Activated T-cell treated with anti-CD3 and anti-CD28 coated beads, Interleukin-2, amount 50 U/mL, for 24 hours (primary cell): ENCODE measurements around the gene UFC1.
"Not testable (repeated sequence)": the region's sequence is repeated elsewhere in the genome, so short reads cannot be mapped to it uniquely, and the experiment has no call there.

Experiments used
- DNase-seq: peaks from one replicate; pipeline ENCODE4 v3.0.0-alpha.2; 2020
- H3K27ac Mint-ChIP-seq: 2 replicates; pipeline ENCODE4 v1.8.0; 2020; ENCODE audit warnings: mild to moderate bottlenecking, mixed read lengths
- H3K27me3 Mint-ChIP-seq: 2 replicates; pipeline ENCODE4 v1.8.0; 2020; ENCODE audit warnings: mixed read lengths
- H3K36me3 Mint-ChIP-seq: 2 replicates; pipeline ENCODE4 v1.8.0; 2020; ENCODE audit warnings: low read depth, mixed read lengths
- H3K4me1 Mint-ChIP-seq: 2 replicates; pipeline ENCODE4 v1.8.0; 2020; ENCODE audit warnings: low read depth, mixed read lengths
- H3K4me3 Mint-ChIP-seq: 2 replicates; pipeline ENCODE4 v1.8.0; 2020; ENCODE audit warnings: mild to moderate bottlenecking, moderate library complexity, mixed read lengths
- H3K9me3 Mint-ChIP-seq: 2 replicates; pipeline ENCODE4 v1.8.0; 2020; ENCODE audit warnings: mixed read lengths

The UFC1 gene

DNA sequence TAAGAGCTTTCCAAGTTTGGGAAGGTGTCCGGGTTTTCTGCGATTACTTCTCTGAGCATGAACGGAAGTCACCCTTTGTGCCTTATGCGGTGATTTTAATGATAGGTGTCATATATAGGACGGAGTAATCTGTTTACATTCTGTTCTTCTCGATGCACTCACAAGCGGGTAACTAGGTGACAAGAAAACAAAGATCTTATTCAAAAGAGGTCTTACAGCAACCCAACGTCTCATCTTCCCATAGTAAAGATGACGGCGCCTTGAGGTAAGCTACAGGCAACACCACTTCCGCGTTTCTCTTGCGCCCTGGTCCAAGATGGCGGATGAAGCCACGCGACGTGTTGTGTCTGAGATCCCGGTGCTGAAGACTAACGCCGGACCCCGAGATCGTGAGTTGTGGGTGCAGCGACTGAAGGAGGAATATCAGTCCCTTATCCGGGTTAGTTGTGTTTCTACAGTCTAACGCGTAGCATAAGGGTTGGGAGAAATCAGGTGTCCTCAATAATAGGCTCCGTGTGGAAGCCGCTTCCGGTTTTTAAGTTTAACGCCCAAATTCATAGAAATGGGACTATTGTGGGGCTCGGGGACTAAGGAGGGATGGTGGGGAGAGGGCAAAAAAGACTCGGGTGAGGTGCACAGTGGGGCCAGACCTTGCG lies at the start of gene UFC1:
UFC1 (plus strand) TSS at position 297 of the 656 bp plus-strand sequence; CDS start at position 317, 20 bp downstream.
- Mint-ChIP-seq H3K4me3 (peak within 1 kb of the TSS; percentile 94), H3K4me1 (peaks cover 27% of the 10 kb centered on the region), H3K27ac (peak within 1 kb of the TSS; percentile 100), H3K9me3 (no peaks in the 10 kb centered on the region), H3K27me3 (no peaks in the 10 kb centered on the region), H3K36me3 (peaks cover 41% of the 10 kb centered on the region)
- DNase-seq, result peak; percentile 86

DNA sequence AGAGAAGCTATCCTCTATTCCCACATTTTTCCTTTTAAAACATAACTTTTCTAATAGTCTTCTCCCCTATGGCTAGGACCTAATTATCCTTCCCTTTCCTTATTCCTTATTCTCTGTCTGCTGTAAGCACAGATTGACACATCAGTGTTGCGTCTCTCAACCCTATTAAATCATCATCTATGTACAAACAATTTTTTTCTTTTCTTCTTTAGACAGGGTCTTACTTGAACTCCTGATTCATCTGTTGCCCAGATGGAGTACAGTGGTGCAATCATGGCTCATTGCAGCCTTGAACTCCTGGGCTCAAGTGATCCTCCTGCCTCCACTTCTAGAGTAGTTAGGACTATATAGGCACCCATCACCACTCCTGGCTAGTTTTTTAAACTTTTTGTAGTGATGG lies 47.3 kb upstream of the UFC1 start:
- no peaks in the 10 kb centered on the region for H3K27me3 Mint-ChIP-seq
- H3K4me3 Mint-ChIP-seq, result no peak overlapping the region
- H3K4me1 Mint-ChIP-seq, result peaks cover 29% of the 10 kb centered on the region

DNA sequence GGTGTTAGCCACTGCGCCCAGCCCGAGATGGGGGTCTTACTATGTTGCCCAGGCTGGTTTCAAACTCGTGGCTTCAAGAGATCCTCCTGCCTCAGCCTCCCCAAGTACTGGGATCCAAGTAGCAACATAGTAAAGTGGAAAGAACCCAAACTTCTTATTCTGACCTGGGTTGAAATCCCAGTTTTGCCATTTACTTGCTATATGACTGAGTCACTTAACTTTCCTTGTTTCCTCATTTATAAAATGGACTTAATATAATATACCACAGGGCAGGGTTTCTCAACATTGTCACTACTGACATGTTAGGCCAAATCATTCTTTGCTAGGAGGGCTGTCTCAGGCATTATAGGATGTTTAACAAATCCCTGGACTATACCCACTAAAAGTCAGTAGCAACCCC lies 42.7 kb upstream of the UFC1 start:
- Mint-ChIP-seq H3K4me3 (no peak overlapping the region), H3K36me3 (peaks cover 83% of the 10 kb centered on the region), H3K27me3 (no peaks in the 10 kb centered on the region), H3K4me1 (peaks cover 56% of the 10 kb centered on the region), H3K27ac (peak overlapping the region; percentile 75), H3K9me3 (no peaks in the 10 kb centered on the region)
- no peak for DNase-seq

More for the DNA sequence above, 47.3 kb upstream of the UFC1 start:
- H3K9me3 Mint-ChIP-seq, result no peaks in the 10 kb centered on the region
- no peak overlapping the region for H3K27ac Mint-ChIP-seq
- peaks cover 80% of the 10 kb centered on the region for H3K36me3 Mint-ChIP-seq
- DNase-seq, result no peak

DNA sequence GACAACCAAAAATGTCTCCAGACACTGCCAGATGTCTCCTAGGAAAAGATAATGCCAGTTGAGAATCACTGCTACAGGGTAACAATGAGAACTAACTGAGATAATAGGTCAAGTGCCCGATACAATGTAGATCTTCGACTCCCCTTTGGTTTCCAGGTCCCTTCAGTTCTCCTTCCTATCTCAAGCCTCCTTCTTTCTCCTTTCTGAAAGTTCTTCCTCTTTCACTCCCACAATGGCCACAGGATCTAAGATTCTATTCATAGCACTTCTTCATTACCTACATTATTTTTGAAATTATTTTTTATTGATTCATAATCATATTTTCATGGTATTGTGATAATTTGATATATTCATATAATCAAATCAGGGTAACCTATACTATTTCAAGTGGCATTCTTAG lies 42.3 kb upstream of the UFC1 start:
- Mint-ChIP-seq H3K4me1 (peaks cover 57% of the 10 kb centered on the region), H3K27ac (peak overlapping the region; percentile 75), H3K4me3 (peak overlapping the region; percentile 1), H3K36me3 (peaks cover 83% of the 10 kb centered on the region), H3K9me3 (no peaks in the 10 kb centered on the region), H3K27me3 (no peaks in the 10 kb centered on the region)
- no peak for DNase-seq

DNA sequence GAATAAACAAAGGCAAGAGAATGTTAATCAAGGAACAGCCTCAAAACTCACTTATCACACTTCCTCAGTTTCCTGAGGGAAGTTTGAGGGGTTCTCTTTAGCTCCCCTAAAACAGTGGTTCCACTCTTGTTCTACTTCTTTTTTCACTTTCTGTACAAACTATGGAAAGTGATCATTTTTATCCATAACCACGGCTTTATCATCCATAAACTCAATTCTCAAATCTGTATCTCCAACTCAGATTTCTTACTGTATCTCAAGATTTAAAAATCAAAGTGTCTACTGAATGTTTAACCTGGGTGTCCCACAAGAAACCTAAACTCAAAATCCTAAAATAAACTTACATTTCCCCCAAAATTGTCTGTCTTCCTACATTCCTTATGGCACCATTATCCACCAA lies 39.9 kb upstream of the UFC1 start:
- Mint-ChIP-seq H3K9me3 (no peaks in the 10 kb centered on the region), H3K27me3 (no peaks in the 10 kb centered on the region), H3K4me3 (peak overlapping the region; percentile 12), H3K27ac (peak overlapping the region; percentile 78), H3K4me1 (peaks cover 66% of the 10 kb centered on the region), H3K36me3 (peaks cover 91% of the 10 kb centered on the region)
- no peak for DNase-seq

DNA sequence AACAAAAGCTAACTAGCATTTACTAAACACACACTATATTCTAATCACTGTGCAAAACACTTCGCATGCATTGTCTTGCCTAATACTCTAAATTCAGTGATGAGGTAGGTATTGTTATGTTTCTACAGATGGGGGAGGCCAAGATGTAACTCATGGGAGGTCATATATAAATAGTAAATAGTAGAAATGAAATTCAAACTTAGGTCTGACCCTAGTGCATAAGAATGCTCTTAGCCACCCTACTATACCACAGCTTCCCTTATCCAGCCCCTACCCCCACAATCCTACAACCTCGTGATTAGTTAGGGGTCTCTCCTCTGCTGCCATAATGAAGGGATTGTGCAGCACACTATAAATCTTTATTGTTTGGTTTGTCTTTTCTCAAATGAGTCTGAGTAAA lies 39.2 kb upstream of the UFC1 start:
- H3K27ac Mint-ChIP-seq, result peak overlapping the region; percentile 92
- H3K27me3 Mint-ChIP-seq, result no peaks in the 10 kb centered on the region
- H3K36me3 Mint-ChIP-seq, result peaks cover 90% of the 10 kb centered on the region
- peak overlapping the region; percentile 97 for H3K4me3 Mint-ChIP-seq
- H3K9me3 Mint-ChIP-seq, result no peaks in the 10 kb centered on the region
- no peak for DNase-seq
- peaks cover 68% of the 10 kb centered on the region for H3K4me1 Mint-ChIP-seq

DNA sequence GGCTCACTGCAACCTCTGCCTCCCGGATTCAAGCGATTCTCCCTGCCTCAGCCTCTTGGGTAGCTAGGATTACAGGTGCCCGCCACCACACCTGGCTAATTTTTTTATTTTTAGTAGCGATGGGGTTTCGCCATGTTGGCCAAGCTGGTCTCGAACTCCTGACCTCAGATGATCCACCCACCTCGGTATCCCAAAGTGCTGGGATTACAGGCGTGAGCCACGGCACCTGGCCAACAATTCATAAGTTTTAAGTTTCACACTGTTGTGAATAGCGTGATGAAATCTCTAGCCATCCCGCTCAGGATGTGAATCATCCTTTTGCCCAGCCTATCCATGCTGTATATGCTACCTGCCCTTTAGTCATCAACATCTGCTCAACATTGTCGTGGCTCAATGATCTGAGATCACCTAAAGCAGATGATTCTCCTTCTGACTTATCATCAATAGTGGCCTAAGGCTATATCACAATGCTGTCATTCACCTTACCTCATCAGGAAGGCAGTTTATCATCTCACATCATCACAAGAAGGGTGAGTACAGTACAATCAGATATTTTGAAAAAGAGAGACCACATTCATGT lies 38.6 kb upstream of the UFC1 start:
- H3K27me3 Mint-ChIP-seq, result no peaks in the 10 kb centered on the region
- H3K4me1 Mint-ChIP-seq, result peaks cover 75% of the 10 kb centered on the region
- DNase-seq, result no peak
- no peaks in the 10 kb centered on the region for H3K9me3 Mint-ChIP-seq
- H3K27ac Mint-ChIP-seq, result peak overlapping the region; percentile 92
- peak overlapping the region; percentile 97 for H3K4me3 Mint-ChIP-seq
- peaks cover 91% of the 10 kb centered on the region for H3K36me3 Mint-ChIP-seq

DNA sequence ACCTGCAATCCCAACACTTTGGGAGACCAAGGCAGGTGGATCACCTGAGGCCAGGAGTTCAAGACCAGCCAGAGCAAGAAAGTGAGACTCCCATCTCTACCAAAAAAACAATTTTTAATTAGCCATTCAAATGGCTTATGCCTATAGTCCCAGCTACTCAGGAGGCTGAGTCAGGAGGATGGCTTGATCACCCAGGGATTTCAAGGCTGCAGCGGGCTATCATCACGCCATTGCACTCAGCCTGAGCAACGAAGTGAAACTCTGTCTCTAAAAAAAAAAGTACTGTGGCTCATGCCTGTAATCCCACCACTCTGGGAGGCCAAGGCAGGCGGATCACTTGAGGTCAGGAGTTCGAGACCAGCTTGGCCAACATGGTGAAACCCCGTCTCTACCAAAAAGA lies 37.8 kb upstream of the UFC1 start:
- Mint-ChIP-seq H3K4me1 (peaks cover 80% of the 10 kb centered on the region), H3K36me3 (peaks cover 93% of the 10 kb centered on the region), H3K27ac (peak overlapping the region; percentile 92), H3K4me3 (peak overlapping the region; percentile 97)
- DNase-seq, H3K9me3 Mint-ChIP-seq, H3K27me3 Mint-ChIP-seq: not testable (repeated sequence)

- peak within 1 kb of the TSS; percentile 92 for H3K27ac Mint-ChIP-seq
- peak; percentile 93 for DNase-seq
- no peaks in the 10 kb centered on the region for H3K27me3 Mint-ChIP-seq
- H3K4me1 Mint-ChIP-seq, result peaks cover 83% of the 10 kb centered on the region
- H3K36me3 Mint-ChIP-seq, result peaks cover 97% of the 10 kb centered on the region
- H3K4me3 Mint-ChIP-seq, result peak within 1 kb of the TSS; percentile 97
- no peaks in the 10 kb centered on the region for H3K9me3 Mint-ChIP-seq
Measured at GRCh38 chr1:161117759-161118581, 35.8 kb upstream of the UFC1 start, which contains the start of the genes NIT1 and PFDN2. NIT1 (plus strand) TSS chr1:161118105; CDS start chr1:161118177, 72 bp downstream. PFDN2 (minus strand) TSS chr1:161118037; CDS start chr1:161118026, 11 bp downstream.

GRCh38 chr1:161119092-161119903 lies 34.5 kb upstream of the UFC1 start:
- H3K27ac Mint-ChIP-seq, result peak overlapping the region; percentile 92
- peak overlapping the region; percentile 97 for H3K4me3 Mint-ChIP-seq
- peaks cover 97% of the 10 kb centered on the region for H3K36me3 Mint-ChIP-seq
- DNase-seq, result peak; percentile 68
- no peaks in the 10 kb centered on the region for H3K9me3 Mint-ChIP-seq
- no peaks in the 10 kb centered on the region for H3K27me3 Mint-ChIP-seq
- peaks cover 70% of the 10 kb centered on the region for H3K4me1 Mint-ChIP-seq

DNA sequence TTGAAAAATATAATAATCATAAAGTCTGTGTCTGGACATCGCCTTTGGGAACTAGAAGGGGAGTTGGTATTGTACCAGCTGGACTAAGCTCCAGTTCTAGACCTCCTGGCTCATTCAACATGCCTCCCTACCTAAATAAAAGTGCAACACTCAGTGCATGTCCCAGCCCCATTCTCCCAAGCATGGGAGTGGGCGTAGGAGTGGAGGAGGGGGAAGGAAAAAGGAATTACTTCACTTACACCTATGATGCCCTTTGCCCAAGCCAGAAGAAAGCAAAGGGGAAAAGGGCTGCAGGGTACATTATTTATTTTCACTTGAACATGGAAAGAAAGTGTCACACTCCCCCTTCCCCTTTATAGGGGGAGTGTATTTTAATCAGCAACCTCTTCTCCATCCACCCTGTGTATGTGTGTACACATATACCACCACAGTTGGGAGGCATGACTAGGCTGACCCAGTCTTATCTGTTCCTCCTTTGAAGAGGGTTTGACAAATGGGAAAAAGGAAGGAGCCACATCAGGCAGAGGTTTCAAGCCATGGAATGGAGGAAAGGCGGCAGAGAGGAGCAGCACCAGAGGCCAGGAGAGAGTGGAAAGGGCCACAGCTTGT lies 32.6 kb upstream of the UFC1 start:
- Mint-ChIP-seq H3K36me3 (peaks cover 97% of the 10 kb centered on the region), H3K9me3 (no peaks in the 10 kb centered on the region), H3K4me3 (no peak overlapping the region), H3K27me3 (no peaks in the 10 kb centered on the region), H3K4me1 (peaks cover 56% of the 10 kb centered on the region), H3K27ac (peak overlapping the region; percentile 87)
- DNase-seq, result no peak

- H3K36me3 Mint-ChIP-seq, result peaks cover 95% of the 10 kb centered on the region
- no peak overlapping the region for H3K4me3 Mint-ChIP-seq
- peaks cover 53% of the 10 kb centered on the region for H3K4me1 Mint-ChIP-seq
- DNase-seq, result no peak
- H3K27me3 Mint-ChIP-seq, result no peaks in the 10 kb centered on the region
- H3K27ac Mint-ChIP-seq, result peak overlapping the region; percentile 87
- no peaks in the 10 kb centered on the region for H3K9me3 Mint-ChIP-seq
Measured at GRCh38 chr1:161121834-161122233, 31.9 kb upstream of the UFC1 start.

GRCh38 chr1:161122967-161123366 lies 30.8 kb upstream of the UFC1 start:
- Mint-ChIP-seq H3K9me3 (no peaks in the 10 kb centered on the region), H3K4me3 (no peak overlapping the region), H3K27me3 (no peaks in the 10 kb centered on the region), H3K27ac (peak overlapping the region; percentile 83), H3K36me3 (peaks cover 96% of the 10 kb centered on the region), H3K4me1 (peaks cover 60% of the 10 kb centered on the region)
- no peak for DNase-seq

DNA sequence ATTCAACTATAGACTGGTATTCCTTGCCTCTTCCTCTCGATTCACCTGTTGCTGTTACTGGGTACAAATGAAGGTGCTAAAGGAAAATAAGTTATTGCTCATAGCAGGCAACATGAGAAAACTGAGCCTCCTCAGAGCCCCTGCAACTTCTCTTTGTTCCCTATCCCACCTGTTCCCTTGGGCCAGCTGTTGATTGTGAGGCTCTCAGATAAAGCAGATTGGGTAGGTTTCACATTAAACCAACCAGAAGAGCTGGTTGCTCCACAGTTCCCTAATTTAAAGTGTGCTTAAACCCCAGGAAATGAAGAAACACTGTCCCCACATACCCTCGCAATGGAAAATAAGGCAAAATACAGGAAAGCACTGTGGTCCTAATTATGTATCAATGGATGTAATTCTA lies 26.1 kb upstream of the UFC1 start:
- Mint-ChIP-seq H3K9me3 (no peaks in the 10 kb centered on the region), H3K27me3 (no peaks in the 10 kb centered on the region), H3K27ac (no peak overlapping the region), H3K36me3 (peaks cover 86% of the 10 kb centered on the region), H3K4me3 (no peak overlapping the region), H3K4me1 (peaks cover 58% of the 10 kb centered on the region)
- DNase-seq, result no peak
